ENCODE measurements around the gene C1QTNF3.

Gene C1QTNF3

GRCh38 chr5:33997331-33997983 lies 45.6 kb downstream of the C1QTNF3 start:
- DNase-seq (ENCODE audit: low spot score), result peak; percentile 25

GRCh38 chr5:33995865-33996264 lies 47.1 kb downstream of the C1QTNF3 start:
- DNase-seq (ENCODE audit: low spot score), result no peak

GRCh38 chr5:33994845-33995244 lies 48.2 kb downstream of the C1QTNF3 start:
- DNase-seq (ENCODE audit: low spot score), result no peak

- DNase-seq (ENCODE audit: low spot score), result no peak
Observed at GRCh38 chr5:33992864-33993263, 50.1 kb downstream of the C1QTNF3 start.

- no peak for DNase-seq (ENCODE audit: low spot score)
Observed at GRCh38 chr5:33985447-33985846, 57.6 kb downstream of the C1QTNF3 start.

GRCh38 chr5:33984671-33985124 lies 58.3 kb downstream of the C1QTNF3 start, which contains the start of gene SLC45A2:
Gene SLC45A2 (minus strand): TSS chr5:33984693. CDS start chr5:33984583, 110 bp downstream.
- DNase-seq (ENCODE audit: low spot score), result no peak

GRCh38 chr5:33984178-33984577 lies 58.8 kb downstream of the C1QTNF3 start:
- no peak for DNase-seq (ENCODE audit: low spot score)

- no peak for DNase-seq (ENCODE audit: low spot score)
Observed at GRCh38 chr5:33981408-33982162, 61.4 kb downstream of the C1QTNF3 start.

- DNase-seq (ENCODE audit: low spot score), result no peak
Observed at GRCh38 chr5:33980030-33980429, 63.0 kb downstream of the C1QTNF3 start.

GRCh38 chr5:33978306-33978705 lies 64.7 kb downstream of the C1QTNF3 start:
- DNase-seq (ENCODE audit: low spot score), result no peak

- DNase-seq (ENCODE audit: low spot score), result no peak
Observed at GRCh38 chr5:33976307-33976706, 66.7 kb downstream of the C1QTNF3 start.

- DNase-seq (ENCODE audit: low spot score), result no peak
Observed at GRCh38 chr5:33975852-33976251, 67.2 kb downstream of the C1QTNF3 start.

- no peak for DNase-seq (ENCODE audit: low spot score)
Observed at GRCh38 chr5:33973271-33973670, 69.7 kb downstream of the C1QTNF3 start.

- peak; percentile 29 for DNase-seq (ENCODE audit: low spot score)
Observed at GRCh38 chr5:33969572-33970452, 73.2 kb downstream of the C1QTNF3 start.

- DNase-seq (ENCODE audit: low spot score), result no peak
Observed at GRCh38 chr5:33968211-33969005, 74.6 kb downstream of the C1QTNF3 start.

All from germinal center (tissue), 1 donor.